Measurements from ENCODE around the gene ARFGEF3.

The ARFGEF3 gene

GRCh38 chr6:138246650-138247440 lies 85.1 kb downstream of the ARFGEF3 start:
- no peak for DNase-seq

- no peak for DNase-seq
Measured at GRCh38 chr6:138248011-138248410, 86.3 kb downstream of the ARFGEF3 start.

DNA sequence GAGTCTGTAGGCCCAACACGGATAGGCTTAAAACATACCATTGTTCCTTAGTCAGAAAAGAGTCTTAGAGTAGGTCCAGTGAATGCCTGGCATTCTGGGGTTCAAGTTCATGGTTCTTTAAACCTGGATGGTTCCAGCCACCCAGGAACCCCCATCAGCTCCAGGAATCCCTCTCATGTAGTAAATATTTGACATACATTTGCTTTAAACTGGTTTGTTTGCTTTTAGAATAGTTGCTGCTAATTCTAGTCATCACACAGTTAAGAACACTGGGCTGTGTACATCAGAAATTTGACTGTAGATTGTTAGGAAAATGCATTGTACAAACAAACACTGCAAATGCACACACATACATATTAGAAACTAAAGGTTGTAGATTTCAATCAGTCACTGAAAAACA lies 87.1 kb downstream of the ARFGEF3 start:
- no peak for DNase-seq

DNA sequence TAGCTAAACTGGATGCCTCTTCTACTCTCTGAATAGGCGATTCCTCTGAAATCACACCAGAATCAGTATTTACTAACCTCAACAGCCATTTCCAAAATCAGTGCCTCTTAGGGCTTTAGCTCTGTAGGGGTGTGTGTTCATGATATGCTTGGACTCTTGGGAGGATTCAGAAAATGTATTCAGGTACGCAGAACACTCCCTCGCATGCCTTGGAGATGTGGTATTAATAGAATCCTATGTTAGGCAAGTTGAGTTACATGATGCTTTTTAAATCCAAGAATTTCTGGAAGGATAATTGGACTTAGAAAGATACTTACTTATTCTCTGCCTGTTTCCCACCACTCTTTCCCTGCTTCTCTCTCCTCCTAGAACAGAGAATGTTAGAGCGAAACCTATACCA lies 88.3 kb downstream of the ARFGEF3 start:
- DNase-seq: no peak

DNA sequence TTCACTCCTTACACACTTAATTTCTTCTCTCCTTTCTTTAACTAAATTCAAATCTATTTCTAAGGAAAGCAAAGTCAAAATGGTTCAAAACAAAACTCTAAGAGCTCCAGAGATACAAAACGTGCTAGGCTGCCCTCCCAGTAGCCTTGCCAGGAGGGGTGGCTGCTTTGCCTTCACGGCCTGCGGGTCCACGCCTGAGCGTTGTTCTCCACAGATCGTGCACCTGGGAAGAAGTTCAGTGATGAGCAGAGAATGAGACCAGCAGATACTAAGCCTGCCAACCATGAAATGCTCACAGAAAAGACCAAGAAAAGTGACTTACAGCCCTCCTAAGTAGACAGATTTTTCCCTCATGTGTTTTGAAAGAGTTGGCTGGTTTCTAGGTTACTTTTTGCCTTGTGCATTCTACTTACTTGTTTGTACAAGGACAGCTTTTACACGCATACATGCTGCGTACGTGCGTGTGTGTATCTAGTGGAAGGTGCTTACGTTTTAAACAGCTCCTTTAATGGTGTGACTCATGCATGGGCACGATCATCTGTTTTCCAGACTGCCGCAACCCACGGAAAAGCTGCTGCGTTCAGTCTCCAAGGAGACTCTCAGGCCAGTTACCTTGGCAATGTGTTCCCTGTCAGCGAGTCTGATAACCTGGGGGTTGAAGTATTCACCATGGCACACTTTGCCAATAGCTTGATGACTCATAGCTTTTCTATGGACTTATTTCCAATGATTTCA lies 88.9 kb downstream of the ARFGEF3 start:
- no peak for DNase-seq

- DNase-seq: no peak
Measured at GRCh38 chr6:138253731-138254130, 92.0 kb downstream of the ARFGEF3 start.

GRCh38 chr6:138255443-138255842 lies 93.7 kb downstream of the ARFGEF3 start:
- DNase-seq: no peak

DNA sequence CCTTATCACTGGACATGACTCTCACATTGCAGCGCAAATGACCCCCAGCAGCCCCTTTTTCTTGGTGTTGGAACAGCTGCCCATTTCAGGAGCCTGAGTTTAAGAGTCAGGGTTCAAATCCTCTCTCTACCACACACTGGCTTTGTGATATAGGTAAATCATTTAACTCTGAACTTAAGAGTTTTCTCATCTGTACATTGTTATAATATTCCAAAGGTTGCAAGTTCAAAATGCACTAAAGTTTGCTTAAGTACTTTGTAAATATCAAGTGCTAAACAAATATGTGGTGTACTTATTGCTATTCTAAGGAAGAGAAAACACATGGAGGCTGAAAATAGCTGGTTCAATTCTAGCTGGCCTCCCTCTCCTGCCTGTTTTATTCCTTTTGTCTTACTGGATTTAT lies 95.9 kb downstream of the ARFGEF3 start:
- no peak for DNase-seq

GRCh38 chr6:138258197-138258596 lies 96.5 kb downstream of the ARFGEF3 start:
- no peak for DNase-seq

- peak; percentile 64 for DNase-seq
Measured at GRCh38 chr6:138258991-138259390, 97.3 kb downstream of the ARFGEF3 start.

- no peak for DNase-seq
Measured at GRCh38 chr6:138261116-138261780, 99.5 kb downstream of the ARFGEF3 start.

DNA sequence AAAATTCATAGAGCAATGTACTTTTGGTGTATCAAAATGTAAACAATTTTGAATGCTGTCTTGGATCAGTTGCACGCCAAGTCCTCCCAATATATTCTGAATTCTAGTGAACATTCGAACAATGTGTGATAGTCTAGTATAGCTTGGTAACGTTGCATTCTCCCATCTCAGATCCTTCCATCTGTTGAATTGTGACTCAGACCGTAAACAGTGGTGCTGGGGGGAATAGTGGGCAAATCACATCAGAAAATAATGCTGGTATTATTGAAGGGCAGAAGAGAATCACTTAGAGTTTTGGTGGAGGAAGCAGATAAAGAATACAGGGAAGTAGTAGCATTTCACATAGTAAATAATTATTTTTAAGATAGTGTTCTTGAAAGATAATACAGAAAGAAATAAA lies 102.2 kb downstream of the ARFGEF3 start:
- no peak for DNase-seq

- no peak for DNase-seq
Measured at GRCh38 chr6:138264372-138264880, 102.7 kb downstream of the ARFGEF3 start.

GRCh38 chr6:138266095-138266494 lies 104.4 kb downstream of the ARFGEF3 start:
- DNase-seq: no peak

DNA sequence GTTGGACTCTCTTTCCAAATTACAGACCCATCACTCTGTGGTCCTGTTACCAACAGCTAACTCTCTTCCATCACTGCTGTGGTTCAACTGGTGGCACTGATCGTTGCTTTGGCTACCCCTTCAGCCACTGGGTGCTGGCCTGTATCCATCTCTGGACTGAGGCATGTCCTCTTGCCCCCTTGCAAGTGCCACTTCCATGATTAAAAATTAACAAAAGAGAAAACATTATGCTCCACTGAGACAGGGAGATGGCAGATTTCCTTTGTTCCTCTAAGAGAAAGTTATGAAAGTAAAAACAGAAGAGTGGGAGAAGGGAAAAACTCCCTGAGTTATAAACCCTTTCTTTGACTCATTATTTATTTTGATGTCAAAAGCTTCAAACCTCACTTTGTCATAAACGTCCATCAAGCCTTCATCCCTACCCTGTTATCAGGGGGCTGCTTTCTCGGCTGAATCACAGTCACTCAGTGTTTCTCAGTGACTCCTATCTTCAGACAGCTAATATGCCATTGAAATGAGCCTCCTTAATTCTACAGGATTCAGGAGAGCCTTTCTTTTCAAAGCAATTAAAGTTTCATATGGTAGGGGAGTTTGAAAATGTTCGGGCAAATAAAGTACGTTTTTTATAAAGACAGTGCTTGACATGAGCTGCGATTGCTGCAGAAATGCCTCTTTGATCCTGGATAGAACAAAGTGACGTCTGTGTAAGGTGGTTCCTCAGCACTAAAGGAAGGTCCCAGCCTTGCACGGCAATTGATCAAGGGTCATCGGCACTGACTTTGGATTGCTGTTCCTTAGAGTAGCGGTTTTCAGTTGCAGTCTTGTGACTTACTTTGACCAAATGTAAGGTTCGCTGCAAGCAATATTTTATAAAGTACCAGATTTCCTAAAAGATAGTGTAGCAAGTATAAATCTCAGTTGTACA lies 106.5 kb downstream of the ARFGEF3 start:
- no peak for DNase-seq

DNA sequence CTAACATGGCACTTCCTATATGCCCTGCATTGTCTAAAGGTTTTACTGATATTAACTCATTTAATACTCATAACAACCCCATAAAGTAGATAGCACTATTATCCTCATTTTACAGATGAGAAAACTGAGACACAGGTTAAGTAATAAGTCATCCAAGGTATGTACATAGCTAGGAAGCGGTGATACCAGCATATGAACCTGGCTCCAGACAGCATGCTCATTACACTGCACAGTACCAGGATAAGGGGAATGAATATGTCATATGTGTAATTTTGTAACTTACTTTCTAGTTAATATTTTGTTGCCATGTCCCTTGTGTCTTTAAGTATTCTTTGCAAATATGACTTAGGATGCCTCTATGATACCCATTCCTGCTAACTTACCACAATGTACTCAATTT lies 109.7 kb downstream of the ARFGEF3 start:
- no peak for DNase-seq

GRCh38 chr6:138272533-138273315 lies 111.0 kb downstream of the ARFGEF3 start:
- no peak for DNase-seq

- peak; percentile 23 for DNase-seq
Measured at GRCh38 chr6:138275976-138276375, 114.2 kb downstream of the ARFGEF3 start.

DNA sequence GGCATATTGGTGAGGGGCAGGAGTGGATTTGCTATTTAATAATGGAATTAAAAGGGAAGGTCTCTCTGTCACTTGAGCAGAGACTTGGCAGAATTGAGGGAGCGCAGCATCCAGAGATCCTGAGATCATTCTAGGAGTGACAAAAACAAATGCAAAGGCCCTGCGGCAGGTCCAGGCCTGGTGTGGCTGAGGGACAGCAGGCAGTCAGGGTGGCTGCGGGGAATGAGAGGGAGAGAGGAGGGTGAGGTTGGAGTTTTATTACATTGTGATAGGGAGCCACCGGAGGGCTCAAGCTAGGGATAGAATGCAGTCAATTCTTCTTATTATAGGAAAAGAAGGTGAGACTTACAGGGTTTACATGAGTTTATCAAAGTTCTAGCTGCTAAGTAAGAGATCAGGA lies 116.1 kb downstream of the ARFGEF3 start:
- no peak for DNase-seq

GRCh38 chr6:138278326-138278725 lies 116.6 kb downstream of the ARFGEF3 start:
- DNase-seq: peak; percentile 60

DNA sequence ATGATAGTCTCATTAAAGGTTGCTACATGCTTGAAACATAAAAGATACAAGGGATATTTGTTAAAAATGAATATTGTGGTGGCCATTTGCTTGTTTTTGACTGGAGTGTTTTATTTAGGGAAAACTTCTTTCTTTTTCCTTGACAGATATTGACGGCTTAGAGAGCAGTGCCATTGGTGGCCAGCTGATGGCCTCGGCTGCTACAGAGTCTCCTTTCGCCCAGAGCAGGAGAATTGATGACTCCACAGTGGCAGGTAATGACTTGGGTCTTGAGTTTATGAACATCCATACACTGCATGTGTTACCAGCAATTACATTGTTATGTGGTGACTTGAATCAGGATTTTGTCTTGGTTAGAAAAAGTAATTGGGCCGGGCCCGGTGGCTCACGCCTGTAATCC lies 124.1 kb downstream of the ARFGEF3 start:
- DNase-seq: peak; percentile 33

DNA sequence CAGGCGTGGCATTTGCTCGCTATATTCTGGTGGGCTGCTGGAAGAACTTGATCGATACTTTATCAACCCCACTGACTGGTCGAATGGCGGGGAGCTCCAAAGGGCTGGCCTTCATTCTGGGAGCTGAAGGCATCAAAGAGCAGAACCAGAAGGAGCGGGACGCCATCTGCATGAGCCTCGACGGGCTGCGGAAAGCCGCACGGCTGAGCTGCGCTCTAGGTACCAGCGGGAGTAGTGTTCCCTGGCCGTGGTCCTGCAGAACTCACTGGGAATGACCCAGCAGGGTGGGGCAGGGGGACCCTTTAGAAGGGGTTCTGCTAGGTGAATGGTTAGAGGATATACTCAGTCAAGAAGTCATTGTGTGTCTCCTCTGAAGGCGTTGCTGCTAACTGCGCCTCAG lies 125.0 kb downstream of the ARFGEF3 start:
- no peak for DNase-seq
